GM10248 (cell line): Measurements from ENCODE around the gene CLN5.

Experiments used
- CTCF ChIA-PET: fragments of 300-600 bp; sonication (Branson Sonifier 250); formaldehyde crosslinking; extraction: SDS; loops from one replicate; lab custom pipeline; 2021; ENCODE audit warnings: antibody characterized with exemption; lab: Yijun Ruan, JAX
- POLR2A ChIA-PET: fragments of 350-650 bp; sonication (Branson Sonifier 250); formaldehyde crosslinking; extraction: SDS; loops from one replicate; lab custom pipeline; 2020; ENCODE audit warnings: antibody characterized with exemption; lab: Yijun Ruan, JAX
- DNase-seq: peaks from one replicate; pipeline ENCODE4 v3.0.0; 2012; ENCODE audit errors: extremely low spot score
- TF ChIP-seq, protein P1 (sequence below): IDR thresholded peaks from 2 replicates; pipeline ENCODE4 v1.5.1; 2012; ENCODE audit warnings: mild to moderate bottlenecking, low read depth; ENCODE audit errors: extremely low read depth, missing control alignments, control extremely low read depth

Gene CLN5

DNA sequence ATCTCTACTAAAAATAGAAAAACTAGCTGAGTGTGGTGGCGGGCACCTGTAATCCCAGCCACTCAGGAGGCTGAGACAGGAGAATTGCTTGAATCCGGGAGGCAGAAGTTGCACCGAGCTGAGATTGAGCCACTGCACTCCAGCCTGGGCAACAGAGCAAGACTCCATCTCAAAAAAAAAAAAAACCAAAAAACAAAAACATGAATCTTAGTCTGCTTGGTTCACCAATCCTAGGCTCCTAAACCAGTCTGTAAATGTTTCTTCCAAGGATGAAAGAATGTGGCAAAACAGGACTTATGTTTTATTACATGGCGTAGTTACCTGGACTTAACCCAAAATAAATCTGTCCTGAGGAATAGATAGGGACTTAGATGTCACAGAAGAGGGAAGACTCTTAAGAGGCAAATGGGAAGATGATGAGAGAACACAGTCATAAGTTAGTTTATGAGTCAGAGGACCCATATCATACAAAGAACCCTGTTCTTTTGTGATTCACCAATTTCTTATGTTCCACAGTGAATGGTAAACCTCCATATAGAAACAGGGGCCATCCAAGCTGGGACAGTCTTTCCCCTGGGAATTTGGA, 41.9 kb downstream of the CLN5 start:
- CTCF ChIA-PET, result interaction anchor here (0.9 to 1.4 kb wide), 2 partner anchors 9 to 12 kb away, joined by 3 to 5 read pairs; no protein-coding TSS in a partner anchor
- POLR2A ChIA-PET, result no interaction called here
- no peak for DNase-seq
- TF ChIP-seq, protein P1, sequence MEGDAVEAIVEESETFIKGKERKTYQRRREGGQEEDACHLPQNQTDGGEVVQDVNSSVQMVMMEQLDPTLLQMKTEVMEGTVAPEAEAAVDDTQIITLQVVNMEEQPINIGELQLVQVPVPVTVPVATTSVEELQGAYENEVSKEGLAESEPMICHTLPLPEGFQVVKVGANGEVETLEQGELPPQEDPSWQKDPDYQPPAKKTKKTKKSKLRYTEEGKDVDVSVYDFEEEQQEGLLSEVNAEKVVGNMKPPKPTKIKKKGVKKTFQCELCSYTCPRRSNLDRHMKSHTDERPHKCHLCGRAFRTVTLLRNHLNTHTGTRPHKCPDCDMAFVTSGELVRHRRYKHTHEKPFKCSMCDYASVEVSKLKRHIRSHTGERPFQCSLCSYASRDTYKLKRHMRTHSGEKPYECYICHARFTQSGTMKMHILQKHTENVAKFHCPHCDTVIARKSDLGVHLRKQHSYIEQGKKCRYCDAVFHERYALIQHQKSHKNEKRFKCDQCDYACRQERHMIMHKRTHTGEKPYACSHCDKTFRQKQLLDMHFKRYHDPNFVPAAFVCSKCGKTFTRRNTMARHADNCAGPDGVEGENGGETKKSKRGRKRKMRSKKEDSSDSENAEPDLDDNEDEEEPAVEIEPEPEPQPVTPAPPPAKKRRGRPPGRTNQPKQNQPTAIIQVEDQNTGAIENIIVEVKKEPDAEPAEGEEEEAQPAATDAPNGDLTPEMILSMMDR, result no peak

DNA sequence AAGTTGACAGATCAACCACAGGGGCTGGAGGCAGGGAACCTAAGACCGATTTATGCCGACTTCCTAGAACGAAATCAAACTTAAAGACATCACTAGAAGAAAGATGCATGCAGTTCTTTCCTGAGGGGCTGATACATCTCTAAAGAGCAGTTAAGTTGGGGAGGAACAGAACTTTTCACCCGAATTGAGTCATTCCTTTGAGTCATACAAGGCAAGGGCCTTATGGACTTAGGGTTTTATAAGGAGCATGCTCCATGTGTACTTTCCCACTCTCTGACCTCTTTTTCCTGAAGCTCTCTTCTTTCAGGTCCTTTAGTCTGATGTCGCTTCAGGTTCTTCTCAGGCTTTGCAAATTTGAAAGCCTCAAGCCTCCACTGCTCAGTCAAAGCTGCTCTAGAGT, 43.0 kb downstream of the CLN5 start:
- no peak for DNase-seq
- TF ChIP-seq, protein P1, result no peak
- CTCF ChIA-PET, result interaction anchor here (1.0 to 1.4 kb wide), 2 partner anchors 10 to 13 kb away, joined by 3 read pairs; no protein-coding TSS in a partner anchor
- POLR2A ChIA-PET, result no interaction called here

DNA sequence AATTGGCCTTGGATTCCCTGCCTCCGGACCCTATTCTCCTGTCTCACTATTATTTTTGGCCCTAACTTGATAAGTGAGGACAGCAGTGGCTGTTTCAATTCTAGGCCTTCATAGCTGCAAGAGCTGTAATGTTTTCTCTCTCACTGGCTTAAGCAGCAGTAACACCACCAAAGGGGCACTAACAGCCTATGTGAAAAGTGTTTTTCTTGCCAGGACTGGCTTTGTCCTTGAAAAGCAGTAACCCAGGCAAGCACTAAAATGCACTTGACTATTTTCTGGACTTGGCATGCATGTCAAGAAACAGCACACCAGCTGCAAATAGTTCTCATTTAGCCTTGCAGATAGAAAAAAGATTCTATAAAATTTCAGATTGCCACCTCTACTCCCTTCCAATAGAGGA, 44.4 kb downstream of the CLN5 start:
- ChIA-PET CTCF (interaction anchor here (1.2 kb wide), 1 partner anchor 9 kb away, joined by 5 read pairs; the partner anchor contains the start of gene FBXL3), POLR2A (no interaction called here)
- TF ChIP-seq, protein P1, result no peak
- no peak for DNase-seq

GRCh38 chr13:77038907-77039480, 47.1 kb downstream of the CLN5 start:
- TF ChIP-seq, protein P1, result no peak
- ChIA-PET POLR2A (no interaction called here), CTCF (no interaction called here)
- DNase-seq, result no peak

DNA sequence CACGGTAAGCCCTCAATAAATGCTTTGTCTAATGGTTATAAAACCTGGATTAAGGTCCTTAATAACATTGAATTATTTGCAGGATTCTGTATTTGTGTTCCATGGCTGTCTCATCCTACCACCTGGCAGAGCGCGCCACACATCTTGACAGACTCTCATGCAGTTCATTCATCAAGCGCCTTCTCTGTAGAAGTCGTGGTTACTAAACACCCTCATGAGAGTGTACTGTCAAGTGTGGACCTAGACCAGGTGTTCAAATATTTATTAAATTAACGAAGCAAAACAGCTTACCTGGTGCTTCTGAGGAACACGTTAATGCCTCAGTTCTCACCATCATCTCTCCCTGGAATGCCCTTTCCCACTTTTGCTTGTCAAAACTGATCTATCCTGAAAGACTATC, 48.2 kb downstream of the CLN5 start:
- ChIA-PET CTCF (interaction anchor here (3.6 kb wide), 1 partner anchor 15 kb away, joined by 15 read pairs; no protein-coding TSS in a partner anchor), POLR2A (no interaction called here)
- DNase-seq, result no peak
- TF ChIP-seq, protein P1, result no peak

DNA sequence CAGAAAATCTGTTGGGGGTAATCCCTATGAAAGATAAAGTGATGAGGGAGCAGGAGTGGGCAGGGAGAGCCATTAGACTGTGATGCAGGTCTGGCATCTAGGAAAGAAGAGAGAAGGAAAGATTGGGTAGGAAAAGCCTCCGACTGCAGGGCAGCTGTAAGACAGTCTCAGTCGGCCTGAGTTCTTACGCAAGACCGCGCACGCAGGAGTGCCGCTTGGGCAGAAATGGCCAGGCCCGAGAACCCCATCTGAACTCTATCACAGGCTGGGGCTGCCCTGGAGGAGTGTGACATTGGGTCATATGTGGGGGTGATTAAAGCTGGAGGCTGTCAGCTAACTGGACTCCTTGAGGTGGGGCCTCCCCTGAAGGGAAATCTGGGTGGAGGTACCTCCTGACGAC, 49.0 kb downstream of the CLN5 start:
- no peak for DNase-seq
- POLR2A ChIA-PET, result interaction anchor here (0.5 kb wide), 1 partner anchor 1501 kb away, joined by 3 read pairs; no protein-coding TSS in a partner anchor
- TF ChIP-seq, protein P1, result no peak
- CTCF ChIA-PET, result interaction anchor here (2.6 to 3.6 kb wide), 2 partner anchors 10 to 14 kb away, joined by 13 to 15 read pairs; no protein-coding TSS in a partner anchor
